Esophagus squamous epithelium (tissue), 4 donors: ENCODE results near the gene JARID2.

Experiments
- POLR2A ChIP-seq, 4 donors: fragments of 450-650 bp; IDR thresholded peaks; one replicate each; pipeline ENCODE4 v1.6.1; 2017; ENCODE audit warnings: antibody characterized with exemption in 4 of 4, mild to moderate bottlenecking in 4 of 4, moderate library complexity in 3 of 4
- TF ChIP-seq, protein P1 (sequence below), 6 experiments: fragments of 450-650 bp in 4 of 6; fragments of 200-600 bp in 2 of 6; sonication (generic) in 2 of 6; IDR thresholded peaks; one replicate each; pipeline ENCODE4 v1.5.1; 2016 to 2019; ENCODE audit warnings: antibody characterized with exemption in 6 of 6, mild to moderate bottlenecking in 4 of 6, moderate library complexity in 4 of 6

DNA sequence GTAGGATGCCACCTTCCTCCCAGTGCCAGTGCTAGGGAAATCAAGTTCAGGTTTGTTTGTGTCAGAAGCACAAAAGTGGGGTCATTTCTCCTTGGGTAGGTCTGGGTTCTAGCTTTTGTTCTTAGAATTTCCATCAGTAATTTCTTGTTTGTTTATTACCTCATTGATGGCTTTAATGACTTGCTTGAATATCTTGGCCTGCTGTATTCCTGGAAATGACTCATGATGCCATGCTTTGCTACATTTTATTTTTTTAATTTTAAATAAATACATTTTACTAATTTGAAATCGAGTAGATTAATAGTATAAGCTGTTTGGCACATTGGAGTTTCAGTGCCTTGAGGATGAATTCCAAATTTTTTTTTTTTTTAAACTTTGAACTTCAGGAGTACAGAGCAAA is 189.6 kb downstream of the JARID2 start:
- TF ChIP-seq, protein P1, sequence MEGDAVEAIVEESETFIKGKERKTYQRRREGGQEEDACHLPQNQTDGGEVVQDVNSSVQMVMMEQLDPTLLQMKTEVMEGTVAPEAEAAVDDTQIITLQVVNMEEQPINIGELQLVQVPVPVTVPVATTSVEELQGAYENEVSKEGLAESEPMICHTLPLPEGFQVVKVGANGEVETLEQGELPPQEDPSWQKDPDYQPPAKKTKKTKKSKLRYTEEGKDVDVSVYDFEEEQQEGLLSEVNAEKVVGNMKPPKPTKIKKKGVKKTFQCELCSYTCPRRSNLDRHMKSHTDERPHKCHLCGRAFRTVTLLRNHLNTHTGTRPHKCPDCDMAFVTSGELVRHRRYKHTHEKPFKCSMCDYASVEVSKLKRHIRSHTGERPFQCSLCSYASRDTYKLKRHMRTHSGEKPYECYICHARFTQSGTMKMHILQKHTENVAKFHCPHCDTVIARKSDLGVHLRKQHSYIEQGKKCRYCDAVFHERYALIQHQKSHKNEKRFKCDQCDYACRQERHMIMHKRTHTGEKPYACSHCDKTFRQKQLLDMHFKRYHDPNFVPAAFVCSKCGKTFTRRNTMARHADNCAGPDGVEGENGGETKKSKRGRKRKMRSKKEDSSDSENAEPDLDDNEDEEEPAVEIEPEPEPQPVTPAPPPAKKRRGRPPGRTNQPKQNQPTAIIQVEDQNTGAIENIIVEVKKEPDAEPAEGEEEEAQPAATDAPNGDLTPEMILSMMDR (IDR thresholded peaks at IDR 0.05) = no peak
- TF ChIP-seq POLR2A (IDR thresholded peaks at IDR 0.05) = no peak
